ENCODE data around the gene ATPAF1.

Gene ATPAF1

DNA sequence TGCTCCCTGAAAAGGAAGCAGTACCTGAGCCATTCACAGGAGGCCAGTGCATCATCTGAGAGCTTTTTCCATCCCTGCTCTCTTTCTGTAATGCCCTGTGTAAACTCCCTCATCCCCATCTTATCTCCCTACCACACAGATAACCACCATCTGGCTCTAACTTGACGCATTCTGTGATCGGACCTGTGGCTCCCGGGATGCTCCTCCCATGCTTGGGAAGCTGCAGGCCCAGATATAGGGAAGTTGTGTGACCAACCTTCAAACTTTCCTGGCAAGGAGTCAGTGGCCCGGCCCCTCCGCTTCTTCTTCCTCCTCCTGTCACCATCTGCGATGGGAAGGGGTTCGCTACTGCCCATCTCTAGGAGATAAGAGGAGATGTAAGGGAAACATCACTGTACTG, 85.2 kb downstream of the ATPAF1 start:
- TF ChIP-seq ZFX (IDR thresholded peaks at IDR 0.05): no peak
- TF ChIP-seq, protein P1, sequence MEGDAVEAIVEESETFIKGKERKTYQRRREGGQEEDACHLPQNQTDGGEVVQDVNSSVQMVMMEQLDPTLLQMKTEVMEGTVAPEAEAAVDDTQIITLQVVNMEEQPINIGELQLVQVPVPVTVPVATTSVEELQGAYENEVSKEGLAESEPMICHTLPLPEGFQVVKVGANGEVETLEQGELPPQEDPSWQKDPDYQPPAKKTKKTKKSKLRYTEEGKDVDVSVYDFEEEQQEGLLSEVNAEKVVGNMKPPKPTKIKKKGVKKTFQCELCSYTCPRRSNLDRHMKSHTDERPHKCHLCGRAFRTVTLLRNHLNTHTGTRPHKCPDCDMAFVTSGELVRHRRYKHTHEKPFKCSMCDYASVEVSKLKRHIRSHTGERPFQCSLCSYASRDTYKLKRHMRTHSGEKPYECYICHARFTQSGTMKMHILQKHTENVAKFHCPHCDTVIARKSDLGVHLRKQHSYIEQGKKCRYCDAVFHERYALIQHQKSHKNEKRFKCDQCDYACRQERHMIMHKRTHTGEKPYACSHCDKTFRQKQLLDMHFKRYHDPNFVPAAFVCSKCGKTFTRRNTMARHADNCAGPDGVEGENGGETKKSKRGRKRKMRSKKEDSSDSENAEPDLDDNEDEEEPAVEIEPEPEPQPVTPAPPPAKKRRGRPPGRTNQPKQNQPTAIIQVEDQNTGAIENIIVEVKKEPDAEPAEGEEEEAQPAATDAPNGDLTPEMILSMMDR (conservative IDR thresholded peaks at IDR 0.05): no peak
- H3K27ac ChIP-seq: no peak overlapping the region

Data from C4-2B (cell line).